B cell (primary cell): Measurements from ENCODE around the gene APLN.

Experiments used
- CTCF ChIP-seq: fragments of 200-600 bp; IDR thresholded peaks from one replicate; pipeline ENCODE4 v1.8.0; 2022; ENCODE audit warnings: antibody characterized with exemption, mild to moderate bottlenecking
- EZH2 ChIP-seq: IDR thresholded peaks from 2 replicates; pipeline ENCODE4 v1.6.1; 2012; ENCODE audit warnings: borderline replicate concordance, low read depth, mild to moderate bottlenecking, moderate library complexity, low read length; ENCODE audit not compliant: insufficient read depth, poor library complexity, severe bottlenecking

- TF ChIP-seq CTCF, result no peak
- TF ChIP-seq EZH2, result no peak
Observed at GRCh38 chrX:129632443-129632842, 22.3 kb downstream of the APLN start.
